ENCODE data around the gene CATSPER3. TPM values are rescaled to one million over a fixed set of nuclear protein-coding genes. Genes with fewer than 3 reads are reported as not detected.

The CATSPER3 gene
- polyA plus RNA-seq, 1 donor (not counting 4 experiments of a cell fraction or from before 2014, with no cell fraction given), result 0.31 TPM

GRCh38 chr5:134934202-134934601 is 33.5 kb upstream of the CATSPER3 start:
- TF ChIP-seq, protein P1, sequence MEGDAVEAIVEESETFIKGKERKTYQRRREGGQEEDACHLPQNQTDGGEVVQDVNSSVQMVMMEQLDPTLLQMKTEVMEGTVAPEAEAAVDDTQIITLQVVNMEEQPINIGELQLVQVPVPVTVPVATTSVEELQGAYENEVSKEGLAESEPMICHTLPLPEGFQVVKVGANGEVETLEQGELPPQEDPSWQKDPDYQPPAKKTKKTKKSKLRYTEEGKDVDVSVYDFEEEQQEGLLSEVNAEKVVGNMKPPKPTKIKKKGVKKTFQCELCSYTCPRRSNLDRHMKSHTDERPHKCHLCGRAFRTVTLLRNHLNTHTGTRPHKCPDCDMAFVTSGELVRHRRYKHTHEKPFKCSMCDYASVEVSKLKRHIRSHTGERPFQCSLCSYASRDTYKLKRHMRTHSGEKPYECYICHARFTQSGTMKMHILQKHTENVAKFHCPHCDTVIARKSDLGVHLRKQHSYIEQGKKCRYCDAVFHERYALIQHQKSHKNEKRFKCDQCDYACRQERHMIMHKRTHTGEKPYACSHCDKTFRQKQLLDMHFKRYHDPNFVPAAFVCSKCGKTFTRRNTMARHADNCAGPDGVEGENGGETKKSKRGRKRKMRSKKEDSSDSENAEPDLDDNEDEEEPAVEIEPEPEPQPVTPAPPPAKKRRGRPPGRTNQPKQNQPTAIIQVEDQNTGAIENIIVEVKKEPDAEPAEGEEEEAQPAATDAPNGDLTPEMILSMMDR (optimal IDR thresholded peaks at IDR 0.05 in 1 of 3, IDR thresholded peaks at IDR 0.05 in 1 of 3, conservative IDR thresholded peaks at IDR 0.05 in 1 of 3; ENCODE audit: extremely low read depth in 1 of 3, insufficient read depth in 2 of 3, low read length in 3 of 3), result no peak
- TF ChIP-seq EZH2 (IDR thresholded peaks at IDR 0.05; ENCODE audit: low read length), result no peak
- no peak for FAIRE-seq

GRCh38 chr5:134935711-134936602 is 31.8 kb upstream of the CATSPER3 start:
- TF ChIP-seq, protein P1 (optimal IDR thresholded peaks at IDR 0.05 in 1 of 3, IDR thresholded peaks at IDR 0.05 in 1 of 3, conservative IDR thresholded peaks at IDR 0.05 in 1 of 3; ENCODE audit: extremely low read depth in 1 of 3, insufficient read depth in 2 of 3, low read length in 3 of 3), result no peak
- no peak for TF ChIP-seq EZH2 (IDR thresholded peaks at IDR 0.05; ENCODE audit: low read length)
- no peak overlapping the region for H3K27ac ChIP-seq (ENCODE audit: control insufficient read depth, insufficient read depth, low read length)
- H3K4me1 ChIP-seq (ENCODE audit: control insufficient read depth, extremely low read depth, insufficient read depth, low read length), result no peaks in the 10 kb centered on the region

More at GRCh38 chr5:134934202-134934601, 33.5 kb upstream of the CATSPER3 start:
- H3K9me3 ChIP-seq (ENCODE audit: control insufficient read depth, low read depth, low read length), result no peaks in the 10 kb centered on the region
- H3K27ac ChIP-seq (ENCODE audit: control insufficient read depth, insufficient read depth, low read length), result no peak overlapping the region
- no peaks in the 10 kb centered on the region for H4K20me1 ChIP-seq (ENCODE audit: control insufficient read depth, extremely low read depth, insufficient read depth, low read length)
- H3K36me3 ChIP-seq (ENCODE audit: control insufficient read depth in 2 of 2, extremely low read depth in 1 of 2, insufficient read depth in 2 of 2, low read length in 2 of 2), result peaks cover 0 to 11% of the 10 kb centered on the region in 2 experiments
- dilution Hi-C loops (cut with MboI; ENCODE audit: extremely low pct_ligation_motif_present, low sequenced_read_pairs), result no loop called here
- H3K9me1 ChIP-seq (ENCODE audit: control insufficient read depth, extremely low read depth, insufficient read depth, low read length), result no peaks in the 10 kb centered on the region
- no peak overlapping the region for H3K9ac ChIP-seq (ENCODE audit: control insufficient read depth, extremely low read depth, insufficient read depth, low read length)
- no peak overlapping the region for H3K4me3 ChIP-seq (ENCODE audit: control insufficient read depth in 2 of 3, extremely low read depth in 1 of 3, insufficient read depth in 2 of 3, low read depth in 1 of 3, low read length in 3 of 3)
- no peaks in the 10 kb centered on the region for H3K27me3 ChIP-seq (ENCODE audit: control insufficient read depth, extremely low read depth, insufficient read depth, low read length)
- no peaks in the 10 kb centered on the region for H3K4me1 ChIP-seq (ENCODE audit: control insufficient read depth, extremely low read depth, insufficient read depth, low read length)
- no peak for DNase-seq (ENCODE audit: low read depth, low spot score)
- H3K4me2 ChIP-seq (ENCODE audit: control insufficient read depth, extremely low read depth, insufficient read depth, low read depth, low read length), result no peak overlapping the region
- H3K79me2 ChIP-seq (ENCODE audit: control insufficient read depth, insufficient read depth, low read length), result no peaks in the 10 kb centered on the region
- H2AFZ ChIP-seq (ENCODE audit: control insufficient read depth, low read length), result no peak overlapping the region

More at GRCh38 chr5:134935711-134936602, 31.8 kb upstream of the CATSPER3 start:
- DNase-seq (ENCODE audit: low read depth, low spot score) (no peak), FAIRE-seq (no peak)
- dilution Hi-C loops (cut with MboI; ENCODE audit: extremely low pct_ligation_motif_present, low sequenced_read_pairs), result no loop called here
- Histone ChIP-seq H3K79me2 (ENCODE audit: control insufficient read depth, insufficient read depth, low read length) (no peaks in the 10 kb centered on the region), H3K36me3 (ENCODE audit: control insufficient read depth in 2 of 2, extremely low read depth in 1 of 2, insufficient read depth in 2 of 2, low read length in 2 of 2) (peaks cover 0 to 11% of the 10 kb centered on the region in 2 experiments), H3K4me2 (ENCODE audit: control insufficient read depth, extremely low read depth, insufficient read depth, low read depth, low read length) (no peak overlapping the region), H3K9me3 (ENCODE audit: control insufficient read depth, low read depth, low read length) (no peaks in the 10 kb centered on the region), H4K20me1 (ENCODE audit: control insufficient read depth, extremely low read depth, insufficient read depth, low read length) (no peaks in the 10 kb centered on the region), H3K27me3 (ENCODE audit: control insufficient read depth, extremely low read depth, insufficient read depth, low read length) (no peaks in the 10 kb centered on the region), H3K4me3 (ENCODE audit: control insufficient read depth in 2 of 3, extremely low read depth in 1 of 3, insufficient read depth in 2 of 3, low read depth in 1 of 3, low read length in 3 of 3) (no peak overlapping the region), H3K9ac (ENCODE audit: control insufficient read depth, extremely low read depth, insufficient read depth, low read length) (no peak overlapping the region), H2AFZ (ENCODE audit: control insufficient read depth, low read length) (no peak overlapping the region), H3K9me1 (ENCODE audit: control insufficient read depth, extremely low read depth, insufficient read depth, low read length) (no peaks in the 10 kb centered on the region)
